ENCODE results near the gene MYO3A. TPM values are rescaled to one million over a fixed set of nuclear protein-coding genes. Genes with fewer than 3 reads are reported as not detected.

The MYO3A gene
- 0.98 and 1.1 TPM in 2 replicates for total RNA-seq

DNA sequence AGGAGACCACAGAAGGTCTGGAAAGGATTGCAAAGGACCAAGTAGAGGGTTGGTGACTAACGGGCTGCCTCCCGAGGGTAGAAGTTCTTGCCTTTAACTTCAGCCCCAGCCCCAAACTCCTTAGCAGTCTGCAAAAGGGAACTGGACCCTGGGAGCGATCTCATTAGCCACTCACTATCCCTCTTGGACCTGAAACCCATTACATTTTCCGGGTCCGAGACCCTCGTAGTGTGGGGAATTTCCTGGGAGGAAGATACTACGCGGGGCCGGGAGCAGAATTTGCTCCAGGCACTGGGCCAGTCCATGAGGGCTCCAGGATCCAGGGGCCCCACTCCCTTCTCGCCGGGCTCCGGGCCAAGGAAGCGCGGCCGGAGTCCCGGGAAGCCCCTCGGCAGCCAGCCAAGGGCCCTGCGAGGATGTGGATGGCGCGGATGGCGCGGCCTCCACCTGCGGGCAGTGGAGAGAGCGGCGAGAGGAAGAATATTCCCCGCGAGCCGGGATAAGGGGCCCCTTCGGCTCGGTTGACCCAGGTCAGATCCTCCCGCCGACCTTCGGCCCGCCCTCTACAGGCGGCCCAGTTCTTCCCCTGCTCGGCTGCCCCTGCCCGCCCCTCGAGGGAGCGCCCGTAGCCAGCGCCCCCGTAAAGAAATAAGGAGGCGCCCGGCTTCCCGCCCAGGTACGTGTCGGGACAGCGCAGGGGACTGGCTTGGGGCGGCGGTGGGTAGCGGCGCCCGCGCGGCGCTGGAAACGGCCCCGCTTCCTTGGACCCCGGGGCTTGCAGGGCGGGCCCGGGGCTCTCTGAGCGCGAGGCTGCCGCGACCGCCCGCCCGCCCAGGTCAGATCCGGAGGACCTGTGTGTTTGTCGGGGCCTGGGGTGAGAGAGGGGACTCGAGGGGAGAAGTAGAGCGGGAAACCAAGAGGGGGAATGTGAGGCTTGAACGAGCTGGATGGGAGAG lies at the start of gene MYO3A:
TSS of gene MYO3A (plus strand) at position 577 of the 956 bp plus-strand sequence. CDS start 17,882 bp downstream, outside the sequence.
- ATAC-seq (ENCODE audit: low read depth) (peak; percentile 50), DNase-seq (peak; percentile 15)
- ChIA-PET POLR2A (interaction anchor here (0.7 kb wide), 1 partner anchor 63 kb away, joined by 6 read pairs; no protein-coding TSS in a partner anchor), CTCF (interaction anchor here (1.6 kb wide), 1 partner anchor 58 kb away, joined by 9 read pairs; no protein-coding TSS in a partner anchor)
- peaks cover 26% of the 10 kb centered on the region for H3K27me3 Mint-ChIP-seq
- TF ChIP-seq, protein P1, sequence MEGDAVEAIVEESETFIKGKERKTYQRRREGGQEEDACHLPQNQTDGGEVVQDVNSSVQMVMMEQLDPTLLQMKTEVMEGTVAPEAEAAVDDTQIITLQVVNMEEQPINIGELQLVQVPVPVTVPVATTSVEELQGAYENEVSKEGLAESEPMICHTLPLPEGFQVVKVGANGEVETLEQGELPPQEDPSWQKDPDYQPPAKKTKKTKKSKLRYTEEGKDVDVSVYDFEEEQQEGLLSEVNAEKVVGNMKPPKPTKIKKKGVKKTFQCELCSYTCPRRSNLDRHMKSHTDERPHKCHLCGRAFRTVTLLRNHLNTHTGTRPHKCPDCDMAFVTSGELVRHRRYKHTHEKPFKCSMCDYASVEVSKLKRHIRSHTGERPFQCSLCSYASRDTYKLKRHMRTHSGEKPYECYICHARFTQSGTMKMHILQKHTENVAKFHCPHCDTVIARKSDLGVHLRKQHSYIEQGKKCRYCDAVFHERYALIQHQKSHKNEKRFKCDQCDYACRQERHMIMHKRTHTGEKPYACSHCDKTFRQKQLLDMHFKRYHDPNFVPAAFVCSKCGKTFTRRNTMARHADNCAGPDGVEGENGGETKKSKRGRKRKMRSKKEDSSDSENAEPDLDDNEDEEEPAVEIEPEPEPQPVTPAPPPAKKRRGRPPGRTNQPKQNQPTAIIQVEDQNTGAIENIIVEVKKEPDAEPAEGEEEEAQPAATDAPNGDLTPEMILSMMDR (IDR thresholded peaks at IDR 0.05): no peak
- H3K4me1 Mint-ChIP-seq: peaks cover 10% of the 10 kb centered on the region
- intact Hi-C loops (cut with micrococcal nuclease): loop anchor here (1.0 kb wide), 1 partner anchor 28 kb away; no protein-coding TSS in a partner anchor
- no peak within 1 kb of the TSS for H3K27ac Mint-ChIP-seq
- no peaks in the 10 kb centered on the region for H3K36me3 Mint-ChIP-seq (ENCODE audit: low read depth)
- peak within 1 kb of the TSS; percentile 83 for H3K4me3 Mint-ChIP-seq
- no peaks in the 10 kb centered on the region for H3K9me3 Mint-ChIP-seq

DNA sequence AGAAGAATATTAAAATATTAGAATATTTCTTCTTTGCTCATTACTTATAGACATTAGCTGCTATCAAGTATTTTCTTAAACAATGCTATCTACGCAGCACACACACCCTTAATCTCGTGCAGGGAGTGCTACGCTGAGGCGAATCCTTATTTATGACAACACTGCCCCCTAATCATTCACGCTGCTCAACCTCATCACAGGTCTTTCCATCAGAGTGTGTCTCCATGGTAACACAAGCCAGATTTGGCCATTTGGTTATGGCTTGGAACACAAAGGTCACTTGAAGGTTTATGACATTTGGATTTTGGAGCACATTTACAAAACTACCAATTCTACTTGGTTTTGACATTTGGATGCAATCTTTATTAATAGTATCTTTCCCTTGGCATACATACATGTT lies 45.4 kb upstream of the MYO3A start:
- H3K27me3 Mint-ChIP-seq: peaks cover 8% of the 10 kb centered on the region
- H3K36me3 Mint-ChIP-seq (ENCODE audit: low read depth): no peaks in the 10 kb centered on the region
- H3K4me1 Mint-ChIP-seq: no peaks in the 10 kb centered on the region
- no peak overlapping the region for H3K27ac Mint-ChIP-seq
- ATAC-seq (ENCODE audit: low read depth): no peak
- H3K9me3 Mint-ChIP-seq: no peaks in the 10 kb centered on the region
- H3K4me3 Mint-ChIP-seq: no peak overlapping the region
- intact Hi-C loops (cut with micrococcal nuclease): no loop called here
- TF ChIP-seq, protein P1 (IDR thresholded peaks at IDR 0.05): no peak
- ChIA-PET CTCF (interaction anchor here (2.2 kb wide), 1 partner anchor 13 kb away, joined by 9 read pairs; no protein-coding TSS in a partner anchor), POLR2A (no interaction called here)
- no peak for DNase-seq

DNA sequence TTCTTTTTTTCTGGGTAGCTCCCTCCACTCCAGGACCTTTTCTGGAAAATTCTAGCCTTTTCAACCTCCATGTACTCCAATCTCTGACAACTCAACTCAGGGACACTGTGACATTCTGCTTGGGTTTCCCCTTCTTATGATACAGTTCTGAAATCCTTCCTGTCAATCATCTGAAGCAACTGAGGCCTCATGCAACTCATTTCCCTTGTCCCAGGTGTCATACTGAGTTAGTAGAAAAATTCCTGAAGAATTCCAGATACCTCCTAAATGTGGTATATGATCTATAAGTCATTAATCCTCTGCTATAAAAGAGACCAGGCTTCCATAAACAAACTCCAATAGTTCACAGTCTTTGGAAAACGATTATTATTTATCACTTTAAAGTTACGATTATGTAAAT lies 43.0 kb upstream of the MYO3A start:
- Mint-ChIP-seq H3K9me3 (no peaks in the 10 kb centered on the region), H3K4me1 (no peaks in the 10 kb centered on the region), H3K27ac (no peak overlapping the region), H3K27me3 (peaks cover 8% of the 10 kb centered on the region), H3K36me3 (ENCODE audit: low read depth) (no peaks in the 10 kb centered on the region), H3K4me3 (no peak overlapping the region)
- intact Hi-C loops (cut with micrococcal nuclease): no loop called here
- TF ChIP-seq, protein P1 (IDR thresholded peaks at IDR 0.05): no peak
- no peak for DNase-seq
- ChIA-PET CTCF (no interaction called here), POLR2A (no interaction called here)
- ATAC-seq (ENCODE audit: low read depth): no peak

DNA sequence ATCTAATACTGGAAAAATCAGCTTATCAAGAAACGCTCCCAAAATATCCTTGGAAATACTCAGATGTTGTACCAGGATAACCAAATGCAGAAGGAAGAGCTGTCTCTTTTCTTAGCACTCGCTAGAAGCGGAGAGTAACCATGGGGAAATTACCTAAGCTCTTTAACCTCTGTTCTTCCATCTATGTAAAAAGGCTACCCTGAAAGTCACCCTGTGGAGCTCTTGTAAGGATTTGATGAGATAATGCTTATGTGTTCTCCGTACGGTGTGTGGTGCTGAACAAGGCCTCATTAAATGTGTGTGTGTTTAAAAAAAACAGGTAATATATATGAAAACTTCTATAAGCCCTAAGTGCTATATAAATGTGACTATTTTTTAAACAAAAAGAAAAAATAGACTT lies 38.2 kb upstream of the MYO3A start:
- Mint-ChIP-seq H3K9me3 (no peaks in the 10 kb centered on the region), H3K4me1 (peaks cover 4% of the 10 kb centered on the region), H3K4me3 (no peak overlapping the region), H3K27me3 (peaks cover 13% of the 10 kb centered on the region), H3K36me3 (ENCODE audit: low read depth) (no peaks in the 10 kb centered on the region), H3K27ac (no peak overlapping the region)
- TF ChIP-seq, protein P1 (IDR thresholded peaks at IDR 0.05): no peak
- POLR2A ChIA-PET: no interaction called here
- DNase-seq (no peak), ATAC-seq (ENCODE audit: low read depth) (no peak)
- intact Hi-C loops (cut with micrococcal nuclease): no loop called here
- CTCF ChIA-PET: no interaction called here

DNA sequence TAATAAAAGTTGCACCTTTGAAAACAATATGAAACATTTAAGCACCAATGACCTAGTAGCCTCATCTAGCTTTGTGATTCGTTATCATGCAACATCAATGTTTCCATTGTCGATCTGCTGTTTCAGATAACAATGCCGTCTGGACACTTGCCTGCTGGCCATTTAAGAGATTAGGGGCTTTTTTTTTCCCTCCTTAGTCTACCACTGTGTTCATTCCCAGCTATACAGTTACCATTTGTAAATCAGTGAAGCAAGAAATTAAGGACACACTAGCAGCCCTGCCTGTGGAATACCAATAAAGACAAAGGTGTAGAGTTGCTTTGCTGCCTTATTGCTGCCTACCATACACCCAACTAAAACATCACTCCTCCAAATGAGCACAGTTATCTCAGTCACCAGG lies 37.6 kb upstream of the MYO3A start:
- Mint-ChIP-seq H3K4me3 (no peak overlapping the region), H3K27ac (no peak overlapping the region), H3K36me3 (ENCODE audit: low read depth) (no peaks in the 10 kb centered on the region), H3K27me3 (peaks cover 13% of the 10 kb centered on the region), H3K9me3 (no peaks in the 10 kb centered on the region), H3K4me1 (peaks cover 10% of the 10 kb centered on the region)
- no peak for ATAC-seq (ENCODE audit: low read depth)
- DNase-seq: no peak
- intact Hi-C loops (cut with micrococcal nuclease): no loop called here
- ChIA-PET CTCF (no interaction called here), POLR2A (no interaction called here)
- TF ChIP-seq, protein P1 (IDR thresholded peaks at IDR 0.05): no peak

All from activated B cell treated with CpG ODN at 0.5 μM for 24 hours (primary cell).